AG04450 (cell line): Measurements from ENCODE around the gene LRP1B. TPM values are rescaled to one million over a fixed set of nuclear protein-coding genes. Genes with fewer than 3 reads are reported as not detected.

ENCODE experiments used
- CTCF ChIA-PET: fragments of 300-600, 350-600 bp; formaldehyde crosslinking; extraction: SDS; loops from one replicate; lab custom pipeline; 2022; ENCODE audit warnings: antibody characterized with exemption, inconsistent platforms; lab: Charles Lee
- POLR2A ChIA-PET: fragments of 350-600 bp; formaldehyde crosslinking; extraction: SDS; loops from one replicate; lab custom pipeline; 2021; ENCODE audit warnings: antibody characterized with exemption, inconsistent platforms; lab: Yijun Ruan, JAX
- DNase-seq: peaks from one replicate; pipeline ENCODE4 v3.0.0-alpha.2; 2011; ENCODE audit warnings: low read depth, low spot score
- H3K27ac ChIP-seq: one replicate; pipeline ENCODE4 v1.5.1; 2012; ENCODE audit warnings: low read depth, low read length, control low read depth
- H3K27me3 ChIP-seq: one replicate; pipeline ENCODE4 v1.6.0; 2012; ENCODE audit warnings: low read length; ENCODE audit not compliant: control insufficient read depth, insufficient read depth
- H3K4me3 ChIP-seq: 2 replicates; pipeline ENCODE4 v1.5.1; 2011; ENCODE audit warnings: mild to moderate bottlenecking, low read depth, low read length, control low read depth
- H3K9me3 ChIP-seq: 2 replicates; pipeline ENCODE4 v1.5.1; 2012; ENCODE audit warnings: low read length; ENCODE audit not compliant: control insufficient read depth, insufficient read depth
- CTCF ChIP-seq: IDR thresholded peaks from 2 replicates; pipeline ENCODE4 v1.5.1; 2011; ENCODE audit warnings: low read depth, low read length, control low read depth, inconsistent platforms
- polyA plus RNA-seq: library from polyadenylated mRNA; depleted of rRNA; stranded (reverse); fragments of >200 nt; gene quantifications from 2 replicates; pipeline ENCODE4 v1.2.3, GENCODE V29; 2011

The LRP1B gene
- polyA plus RNA-seq, 1 experiment = 0.15 TPM

- ChIA-PET CTCF (no interaction called here), POLR2A (no interaction called here)
- Histone ChIP-seq H3K27me3 (no peaks in the 10 kb centered on the region), H3K27ac (no peak overlapping the region), H3K9me3 (no peaks in the 10 kb centered on the region), H3K4me3 (no peak overlapping the region)
- no peak for DNase-seq
- TF ChIP-seq CTCF = no peak
These were observed 420.1 kb downstream of the LRP1B start for GRCh38 chr2:141710589-141711239.

- POLR2A ChIA-PET = no interaction called here
- no peak for DNase-seq
These were observed 421.1 kb downstream of the LRP1B start for GRCh38 chr2:141709756-141710155.

GRCh38 chr2:141707486-141707885, 423.3 kb downstream of the LRP1B start:
- ChIA-PET CTCF (no interaction called here), POLR2A (no interaction called here)
- Histone ChIP-seq H3K4me3 (no peak overlapping the region), H3K27me3 (no peaks in the 10 kb centered on the region), H3K27ac (no peak overlapping the region), H3K9me3 (no peaks in the 10 kb centered on the region)
- no peak for TF ChIP-seq CTCF
- DNase-seq = no peak

More at GRCh38 chr2:141709756-141710155, 421.1 kb downstream of the LRP1B start:
- no peak overlapping the region for H3K27ac ChIP-seq
- CTCF ChIA-PET = no interaction called here
- H3K4me3 ChIP-seq = no peak overlapping the region
- no peaks in the 10 kb centered on the region for H3K27me3 ChIP-seq
- TF ChIP-seq CTCF = no peak
- no peaks in the 10 kb centered on the region for H3K9me3 ChIP-seq

- no peak for DNase-seq
- H3K27me3 ChIP-seq = no peaks in the 10 kb centered on the region
- TF ChIP-seq CTCF = no peak
- CTCF ChIA-PET = no interaction called here
- H3K9me3 ChIP-seq = no peaks in the 10 kb centered on the region
- no peak overlapping the region for H3K4me3 ChIP-seq
- H3K27ac ChIP-seq = no peak overlapping the region
- POLR2A ChIA-PET = no interaction called here
These were observed 426.3 kb downstream of the LRP1B start for GRCh38 chr2:141704541-141704940.

GRCh38 chr2:141703501-141703900, 427.3 kb downstream of the LRP1B start:
- CTCF ChIA-PET = no interaction called here
- no peak for TF ChIP-seq CTCF
- H3K9me3 ChIP-seq = no peaks in the 10 kb centered on the region
- H3K27me3 ChIP-seq = no peaks in the 10 kb centered on the region
- no peak overlapping the region for H3K4me3 ChIP-seq
- DNase-seq = no peak
- no peak overlapping the region for H3K27ac ChIP-seq
- POLR2A ChIA-PET = no interaction called here
